Fibroblast of the conjunctiva (primary cell): ENCODE measurements around the gene WDR74.
"Not testable (repeated sequence)": the region's sequence is repeated elsewhere in the genome, so short reads cannot be mapped to it uniquely, and the experiment has no call there.

ENCODE experiments used
- DNase-seq: peaks from one replicate; pipeline ENCODE4 v3.0.0-alpha.2; 2010; ENCODE audit warnings: low read depth

WDR74 gene

GRCh38 chr11:62839050-62839945 is at the start of gene WDR74:
Gene WDR74 (minus strand): TSS chr11:62839590. CDS start chr11:62839570, 20 bp downstream.
- peak; percentile 83 for DNase-seq

GRCh38 chr11:62889126-62889483 is 49.7 kb upstream of the WDR74 start:
- DNase-seq: no peak

DNA sequence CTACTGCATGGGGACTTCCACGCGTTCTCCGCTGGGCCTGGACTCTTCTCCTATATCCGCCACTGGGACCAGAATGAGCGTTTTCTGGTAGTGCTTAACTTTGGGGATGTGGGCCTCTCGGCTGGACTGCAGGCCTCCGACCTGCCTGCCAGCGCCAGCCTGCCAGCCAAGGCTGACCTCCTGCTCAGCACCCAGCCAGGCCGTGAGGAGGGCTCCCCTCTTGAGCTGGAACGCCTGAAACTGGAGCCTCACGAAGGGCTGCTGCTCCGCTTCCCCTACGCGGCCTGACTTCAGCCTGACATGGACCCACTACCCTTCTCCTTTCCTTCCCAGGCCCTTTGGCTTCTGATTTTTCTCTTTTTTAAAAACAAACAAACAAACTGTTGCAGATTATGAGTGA is 49.0 kb upstream of the WDR74 start:
- no peak for DNase-seq

DNA sequence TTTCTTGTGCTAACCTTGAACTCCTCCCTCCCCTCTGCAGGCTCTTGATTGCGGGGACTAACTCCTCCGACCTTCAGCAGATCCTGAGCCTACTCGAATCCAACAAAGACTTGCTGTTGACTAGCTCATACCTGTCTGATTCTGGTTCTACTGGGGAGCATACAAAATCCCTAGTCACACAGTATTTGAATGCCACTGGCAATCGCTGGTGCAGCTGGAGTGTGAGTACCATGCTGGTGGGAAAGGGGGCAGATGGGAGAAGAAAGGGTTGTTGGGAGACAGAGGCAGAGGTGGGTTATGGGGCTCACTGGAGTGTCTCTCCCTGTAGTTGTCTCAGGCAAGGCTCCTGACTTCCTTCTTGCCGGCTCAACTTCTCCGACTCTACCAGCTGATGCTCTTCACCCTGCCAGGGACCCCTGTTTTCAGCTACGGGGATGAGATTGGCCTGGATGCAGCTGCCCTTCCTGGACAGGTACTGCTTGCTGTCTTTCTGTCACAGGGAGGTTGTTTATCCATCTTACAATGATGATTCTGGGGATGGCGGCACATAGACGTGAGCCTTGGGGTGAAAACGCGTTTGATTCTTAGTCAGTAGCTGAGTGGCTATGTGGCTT is 45.9 kb upstream of the WDR74 start:
- no peak for DNase-seq

GRCh38 chr11:62883673-62884072 is 44.3 kb upstream of the WDR74 start:
- no peak for DNase-seq

GRCh38 chr11:62882788-62883501 is 43.6 kb upstream of the WDR74 start:
- no peak for DNase-seq

DNA sequence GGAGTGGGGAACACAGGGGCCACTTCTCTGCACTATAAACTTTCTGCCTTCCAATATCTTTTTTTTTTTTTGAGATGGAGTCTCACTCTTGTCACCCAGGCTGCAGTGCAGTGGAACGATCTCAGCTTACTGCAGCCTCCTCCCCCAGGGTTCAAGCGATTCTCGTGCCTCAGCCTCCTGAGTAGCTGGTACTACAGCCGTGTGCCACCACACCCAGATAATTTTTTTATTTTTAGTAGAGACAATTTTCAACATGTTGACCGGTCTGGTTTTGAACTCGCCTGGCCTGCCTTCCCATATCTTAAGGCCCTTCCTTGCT is 43.0 kb upstream of the WDR74 start:
- no peak for DNase-seq

DNA sequence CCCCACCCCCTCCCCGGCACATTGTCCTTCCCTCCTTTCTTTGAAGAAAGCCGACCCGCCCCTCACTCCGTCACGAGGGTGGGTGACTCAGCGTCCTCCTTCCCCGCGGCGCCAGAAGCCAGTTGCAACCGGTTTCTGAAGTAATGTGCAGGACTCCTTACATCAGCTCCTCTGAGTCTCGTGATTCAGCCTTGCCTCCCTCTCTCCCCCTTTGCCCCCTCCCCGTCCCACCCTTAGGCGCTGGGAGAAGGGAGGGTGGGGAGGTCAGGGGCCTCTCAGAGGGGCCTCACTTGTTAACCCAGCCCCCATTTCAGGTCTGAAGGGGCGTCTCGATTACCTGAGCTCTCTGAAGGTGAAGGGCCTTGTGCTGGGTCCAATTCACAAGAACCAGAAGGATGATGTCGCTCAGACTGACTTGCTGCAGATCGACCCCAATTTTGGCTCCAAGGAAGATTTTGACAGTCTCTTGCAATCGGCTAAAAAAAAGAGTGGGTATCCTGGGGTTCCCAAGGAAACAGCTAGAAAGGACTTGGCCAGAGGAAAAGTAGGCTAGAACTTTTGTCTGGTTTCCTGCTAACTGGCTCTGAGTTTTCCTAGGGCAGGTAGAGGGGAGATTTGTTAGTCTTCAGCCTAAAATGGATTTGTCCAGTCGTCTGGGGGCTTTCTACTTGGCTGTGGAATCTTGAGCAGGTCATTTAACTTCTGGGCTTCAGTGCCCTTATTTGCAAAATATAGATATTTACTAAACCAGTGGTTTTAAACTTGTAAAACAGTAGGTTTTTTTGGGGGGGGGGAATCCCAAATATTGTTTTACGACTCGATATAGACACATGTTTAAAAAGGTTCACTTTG is 42.4 kb upstream of the WDR74 start:
- peak; percentile 98 for DNase-seq

DNA sequence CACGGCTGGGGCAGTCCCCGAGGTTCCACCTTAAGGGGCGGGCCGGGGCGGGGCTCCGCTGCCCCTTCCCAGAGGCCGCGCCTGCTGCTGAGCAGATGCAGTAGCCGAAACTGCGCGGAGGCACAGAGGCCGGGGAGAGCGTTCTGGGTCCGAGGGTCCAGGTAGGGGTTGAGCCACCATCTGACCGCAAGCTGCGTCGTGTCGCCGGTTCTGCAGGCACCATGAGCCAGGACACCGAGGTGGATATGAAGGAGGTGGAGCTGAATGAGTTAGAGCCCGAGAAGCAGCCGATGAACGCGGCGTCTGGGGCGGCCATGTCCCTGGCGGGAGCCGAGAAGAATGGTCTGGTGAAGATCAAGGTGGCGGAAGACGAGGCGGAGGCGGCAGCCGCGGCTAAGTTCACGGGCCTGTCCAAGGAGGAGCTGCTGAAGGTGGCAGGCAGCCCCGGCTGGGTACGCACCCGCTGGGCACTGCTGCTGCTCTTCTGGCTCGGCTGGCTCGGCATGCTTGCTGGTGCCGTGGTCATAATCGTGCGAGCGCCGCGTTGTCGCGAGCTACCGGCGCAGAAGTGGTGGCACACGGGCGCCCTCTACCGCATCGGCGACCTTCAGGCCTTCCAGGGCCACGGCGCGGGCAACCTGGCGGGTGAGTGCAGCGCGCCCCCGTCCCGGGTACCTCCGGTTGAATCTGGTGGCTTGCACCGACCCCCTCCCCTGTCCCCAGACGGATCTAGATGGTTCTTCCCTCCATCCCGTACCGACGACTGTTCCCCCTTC is 41.6 kb upstream of the WDR74 start, which contains the start of gene SLC3A2:
SLC3A2 (plus strand) TSS at position 94 of the 776 bp plus-strand sequence; CDS start at position 222, 128 bp downstream.
- DNase-seq: peak; percentile 84

DNA sequence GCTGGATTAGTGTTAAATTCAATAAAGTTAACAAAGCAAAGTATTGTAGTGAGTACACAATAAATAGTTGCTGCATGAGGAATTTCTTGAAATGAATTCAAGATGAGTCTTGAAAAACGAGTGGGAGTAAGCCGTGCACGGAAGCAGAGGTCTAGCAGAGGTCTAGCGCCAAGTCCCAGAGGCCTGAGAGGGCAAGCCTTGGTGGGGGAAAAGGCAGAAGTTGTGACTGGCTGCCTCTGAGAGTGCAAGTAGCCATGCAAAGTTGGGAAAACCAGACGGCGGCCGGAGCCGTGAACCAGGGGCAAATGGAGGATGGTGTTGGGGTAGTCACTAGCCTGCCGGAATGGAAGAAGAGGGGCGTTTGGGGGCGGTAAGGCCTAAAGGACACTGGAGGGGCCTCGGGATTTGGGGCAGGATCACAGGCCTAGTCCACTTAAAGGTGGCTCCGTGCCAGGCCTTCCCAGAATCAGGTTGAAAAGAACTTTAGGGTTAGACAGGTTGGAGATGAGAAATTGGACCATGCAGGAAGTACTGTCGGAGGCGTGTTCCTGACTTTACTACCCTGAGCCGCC is 40.9 kb upstream of the WDR74 start:
- peak; percentile 77 for DNase-seq

DNA sequence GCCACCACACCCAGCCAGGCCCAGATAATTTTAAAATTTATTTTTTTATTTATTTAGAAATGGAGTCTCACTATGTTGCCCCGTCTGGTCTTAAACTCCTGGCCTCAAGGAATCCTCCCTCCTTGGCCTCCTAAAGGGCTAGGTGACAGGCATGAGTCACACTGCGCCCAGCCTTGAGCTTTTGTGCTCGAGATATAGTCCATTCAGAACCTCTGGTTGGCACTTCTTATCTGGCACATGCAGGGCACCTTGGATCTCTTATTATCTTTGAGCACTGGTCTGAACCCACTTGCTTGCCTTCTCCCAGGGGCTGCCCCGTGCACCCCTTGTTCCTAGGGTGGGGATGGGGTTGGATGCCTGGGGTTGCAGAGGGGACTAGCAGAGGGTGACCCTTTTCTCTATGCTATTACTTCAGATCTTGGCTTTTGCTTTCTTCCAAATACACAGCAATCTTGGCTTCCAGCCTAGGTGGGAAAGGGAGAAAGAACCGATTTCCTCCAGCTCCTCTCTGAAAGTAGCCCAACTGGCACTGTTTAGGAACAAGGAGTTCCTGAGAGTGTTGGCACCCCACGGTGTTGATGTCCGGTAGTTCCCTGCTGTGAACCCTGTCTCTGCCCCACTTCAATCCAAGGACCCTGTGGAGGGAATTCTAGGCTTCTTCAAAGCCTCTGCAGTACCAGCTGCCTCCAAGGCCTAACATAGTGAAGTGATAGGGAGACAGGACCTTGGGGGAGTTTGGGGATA is 40.0 kb upstream of the WDR74 start:
- DNase-seq: peak; percentile 59

GRCh38 chr11:62876712-62877111 is 37.3 kb upstream of the WDR74 start:
- no peak for DNase-seq

DNA sequence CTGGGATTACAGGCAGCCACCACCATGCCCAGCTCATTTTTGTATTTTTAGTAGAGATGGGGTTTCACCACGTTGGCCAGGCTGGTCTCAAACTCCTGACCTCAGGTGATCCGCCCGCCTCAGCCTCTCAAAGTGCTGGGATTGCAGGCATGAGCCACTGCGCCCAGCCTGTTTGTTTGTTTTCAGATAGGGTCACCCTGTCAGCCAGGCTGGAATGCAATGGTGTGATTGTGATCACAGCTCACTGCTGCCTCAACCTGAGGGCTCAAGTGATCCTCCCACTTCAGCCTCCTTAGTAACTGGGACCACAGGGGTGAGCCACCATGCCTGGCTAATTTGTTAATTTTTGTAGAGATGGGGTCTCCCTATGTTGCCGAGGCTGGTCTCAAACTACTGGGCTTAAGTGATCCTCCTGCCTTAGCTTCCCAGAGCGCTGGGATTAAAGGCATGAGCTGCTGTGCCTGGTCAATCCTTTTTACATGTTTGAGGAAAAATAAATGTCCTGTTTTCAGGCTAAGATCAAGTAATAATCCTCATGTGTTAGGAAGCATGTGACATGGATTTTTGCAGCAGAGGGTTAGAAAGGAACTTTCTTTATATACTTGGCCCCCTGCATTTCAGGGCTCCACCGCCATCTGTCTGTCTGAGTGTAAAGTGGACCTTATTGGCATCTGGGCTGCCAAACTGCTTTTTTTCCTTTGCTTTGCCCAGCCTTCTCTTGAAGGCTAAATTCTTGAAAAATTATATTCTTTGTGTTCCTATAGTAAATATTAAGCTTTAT is 36.5 kb upstream of the WDR74 start:
- no peak for DNase-seq

GRCh38 chr11:62874851-62875250 is 35.5 kb upstream of the WDR74 start:
- no peak for DNase-seq

DNA sequence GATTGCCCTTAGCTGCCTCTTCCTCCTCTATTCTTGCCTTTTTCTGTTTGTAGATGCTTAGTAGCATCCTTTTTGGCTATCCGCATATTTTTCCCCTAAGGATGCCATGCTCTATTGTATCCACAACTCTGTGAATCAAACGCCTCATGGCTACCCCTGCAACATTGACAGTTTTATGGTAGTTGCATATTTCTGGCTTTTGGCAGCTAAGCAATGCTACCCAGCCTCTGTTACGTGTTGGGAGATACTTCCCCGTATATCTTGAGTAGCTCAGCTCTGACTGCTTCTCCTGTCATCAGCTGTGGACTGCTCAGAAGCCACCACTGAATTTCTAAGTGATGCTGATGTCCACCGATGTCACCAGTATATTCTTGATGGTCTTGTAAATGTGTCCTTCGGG is 26.2 kb upstream of the WDR74 start:
- no peak for DNase-seq

- no peak for DNase-seq
Measured at GRCh38 chr11:62863687-62864335, 24.4 kb upstream of the WDR74 start.

GRCh38 chr11:62861564-62862192 is 22.3 kb upstream of the WDR74 start:
- DNase-seq: not testable (repeated sequence)

DNA sequence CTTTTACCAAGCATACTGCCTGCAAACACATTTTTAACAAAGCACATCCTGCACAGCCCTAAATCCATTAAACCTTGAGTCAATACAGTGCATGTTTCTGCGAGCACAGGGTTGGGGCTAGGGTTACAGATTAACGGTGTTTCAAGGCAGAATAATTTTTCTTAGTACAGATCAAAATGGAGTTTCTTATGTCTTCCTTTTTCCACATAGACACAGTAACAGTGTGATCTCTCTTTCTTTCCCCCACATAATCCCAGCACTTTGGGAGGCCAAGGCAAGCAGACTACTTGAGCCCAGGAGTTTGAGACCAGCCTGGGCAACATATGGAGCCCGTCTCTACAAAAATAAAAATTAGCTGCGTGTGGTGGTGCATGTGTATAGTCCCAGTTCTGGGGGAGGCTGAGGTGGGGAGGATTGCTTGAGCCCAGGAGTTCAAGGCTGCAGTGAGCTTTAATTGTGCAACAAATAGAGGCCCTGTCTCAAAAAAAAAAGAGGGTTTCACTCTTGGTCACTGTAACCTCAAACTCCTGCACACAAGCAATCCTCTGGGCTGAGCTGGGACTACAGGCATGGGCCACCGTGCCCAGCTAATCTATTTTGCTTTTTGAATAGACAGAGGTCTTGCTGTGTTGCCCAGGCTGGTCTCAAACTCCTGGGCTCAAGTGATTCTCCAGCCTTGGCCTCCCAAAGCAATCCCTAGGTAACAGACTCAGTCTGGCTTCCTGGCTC is 21.6 kb upstream of the WDR74 start:
- DNase-seq: no peak
